HG02642 (cell line): ENCODE data around the gene GLG1.
"Not testable (repeated sequence)": the region's sequence is repeated elsewhere in the genome, so short reads cannot be mapped to it uniquely, and the experiment has no call there.

Experiments used
- ATAC-seq: cut with Tn5 transposase; IDR thresholded peaks from one replicate; pipeline ENCODE4 v1.9.1; 2021; ENCODE audit warnings: mild to moderate bottlenecking; ENCODE audit not compliant: unreplicated experiment, poor library complexity

GLG1 gene

GRCh38 chr16:74606521-74607309 lies at the start of gene GLG1:
Gene GLG1, minus strand, starts transcription at chr16:74607114. Its CDS starts 20 bp downstream, at chr16:74607094.
- peak; percentile 98 for ATAC-seq

GRCh38 chr16:74654536-74655050 lies 47.7 kb upstream of the GLG1 start:
- ATAC-seq: no peak

- not testable (repeated sequence) for ATAC-seq
These were observed 46.0 kb upstream of the GLG1 start for GRCh38 chr16:74652883-74653282.

- ATAC-seq: no peak
These were observed 45.3 kb upstream of the GLG1 start for GRCh38 chr16:74652249-74652648.

GRCh38 chr16:74651841-74652240 lies 44.9 kb upstream of the GLG1 start:
- ATAC-seq: no peak

- ATAC-seq: no peak
These were observed 44.2 kb upstream of the GLG1 start for GRCh38 chr16:74650966-74651567.

GRCh38 chr16:74649839-74650504 lies 43.1 kb upstream of the GLG1 start:
- ATAC-seq: no peak

- no peak for ATAC-seq
These were observed 35.1 kb upstream of the GLG1 start for GRCh38 chr16:74641969-74642368.

GRCh38 chr16:74637742-74638453 lies 31.0 kb upstream of the GLG1 start:
- ATAC-seq: no peak

- no peak for ATAC-seq
These were observed 28.4 kb upstream of the GLG1 start for GRCh38 chr16:74635303-74635702.

- no peak for ATAC-seq
These were observed 26.8 kb upstream of the GLG1 start for GRCh38 chr16:74633686-74634085.

- ATAC-seq: no peak
These were observed 20.7 kb upstream of the GLG1 start for GRCh38 chr16:74627506-74628220.

GRCh38 chr16:74626741-74627416 lies 20.0 kb upstream of the GLG1 start:
- ATAC-seq: no peak

- ATAC-seq: no peak
These were observed 18.8 kb upstream of the GLG1 start for GRCh38 chr16:74625500-74626350.

GRCh38 chr16:74623839-74624235 lies 16.9 kb upstream of the GLG1 start:
- ATAC-seq: no peak

- ATAC-seq: no peak
These were observed 16.4 kb upstream of the GLG1 start for GRCh38 chr16:74623214-74623838.

GRCh38 chr16:74622005-74622404 lies 15.1 kb upstream of the GLG1 start:
- ATAC-seq: no peak

- no peak for ATAC-seq
These were observed 10.4 kb upstream of the GLG1 start for GRCh38 chr16:74617206-74617788.
